Esophagus muscularis mucosa (tissue), 3 donors: ENCODE data around the gene RIPPLY1.

Experiments used
- CTCF ChIP-seq, 3 experiments: fragments of 200-600 bp in 2 of 3; fragments of 450-650 bp in 1 of 3; sonication (generic) in 2 of 3; IDR thresholded peaks; one replicate each; pipeline ENCODE4 v1.5.1; 2017 to 2019; ENCODE audit warnings: antibody characterized with exemption in 3 of 3, mild to moderate bottlenecking in 2 of 3, moderate library complexity in 1 of 3
- POLR2A ChIP-seq: fragments of 450-650 bp; IDR thresholded peaks from one replicate; pipeline ENCODE4 v1.6.1; 2017; ENCODE audit warnings: antibody characterized with exemption, moderate library complexity, mild to moderate bottlenecking, low read depth

DNA sequence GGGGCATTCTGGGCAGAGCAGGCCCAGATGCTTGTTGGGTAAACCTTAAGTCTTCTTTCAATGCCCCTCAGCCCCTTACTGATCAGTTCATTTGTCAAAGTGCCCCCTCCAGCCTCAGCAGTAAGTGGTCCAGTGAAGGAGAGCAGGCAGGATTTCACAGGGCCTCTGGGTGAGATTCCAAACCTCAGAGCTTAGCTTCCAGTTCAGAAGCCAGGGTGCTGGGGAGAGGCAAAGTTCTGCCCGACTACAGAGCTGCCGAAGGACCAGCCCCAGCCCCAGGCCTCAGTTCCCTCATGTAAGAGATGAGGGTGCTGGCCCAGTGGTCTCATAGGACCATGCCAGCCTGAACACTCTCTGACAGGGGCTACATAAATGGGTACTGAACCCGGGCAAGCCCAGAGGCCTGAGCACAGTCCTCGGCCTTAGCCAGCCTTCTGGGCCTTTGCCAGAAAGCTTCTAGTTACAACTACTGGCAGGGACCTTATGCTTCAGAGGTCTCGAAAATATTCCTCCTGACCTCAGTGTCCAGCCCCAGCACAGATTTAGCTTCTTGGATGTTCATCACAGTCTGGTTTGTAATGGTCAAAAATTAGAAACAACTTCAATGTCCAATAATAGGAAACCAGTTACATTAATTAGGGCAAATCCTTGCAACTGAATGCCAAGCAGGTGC is 851 bp upstream of the RIPPLY1 start:
- TF ChIP-seq CTCF (IDR thresholded peaks at IDR 0.05) (no peak), POLR2A (no peak)
